HG02885 (cell line): ENCODE data around the gene BLOC1S1.

ENCODE experiments used
- ATAC-seq: cut with Tn5 transposase; IDR thresholded peaks from one replicate; pipeline ENCODE4 v1.9.1; 2021; ENCODE audit warnings: mild to moderate bottlenecking; ENCODE audit not compliant: unreplicated experiment, poor library complexity

Gene BLOC1S1

GRCh38 chr12:55724226-55724939 lies 8.5 kb downstream of the BLOC1S1 start:
- peak; percentile 27 for ATAC-seq

GRCh38 chr12:55724940-55725309 lies 9.1 kb downstream of the BLOC1S1 start:
- ATAC-seq: no peak

GRCh38 chr12:55725556-55725955 lies 9.7 kb downstream of the BLOC1S1 start:
- ATAC-seq: no peak

- no peak for ATAC-seq
These were observed 11.1 kb downstream of the BLOC1S1 start for GRCh38 chr12:55726971-55727370.

GRCh38 chr12:55727643-55728185 lies 11.9 kb downstream of the BLOC1S1 start:
- no peak for ATAC-seq

GRCh38 chr12:55728186-55728938 lies 12.5 kb downstream of the BLOC1S1 start:
- peak; percentile 19 for ATAC-seq

GRCh38 chr12:55728939-55729818 lies 13.3 kb downstream of the BLOC1S1 start, which contains the start of gene CD63:
CD63 (minus strand) TSS chr12:55729009; CDS start chr12:55728341, 668 bp downstream.
- peak; percentile 72 for ATAC-seq

- peak; percentile 48 for ATAC-seq
These were observed 14.3 kb downstream of the BLOC1S1 start for GRCh38 chr12:55729819-55730818.

GRCh38 chr12:55732288-55732687 lies 16.4 kb downstream of the BLOC1S1 start:
- no peak for ATAC-seq

GRCh38 chr12:55733021-55733555 lies 17.2 kb downstream of the BLOC1S1 start:
- no peak for ATAC-seq

GRCh38 chr12:55733858-55734257 lies 18.0 kb downstream of the BLOC1S1 start:
- no peak for ATAC-seq

- no peak for ATAC-seq
These were observed 18.7 kb downstream of the BLOC1S1 start for GRCh38 chr12:55734595-55734994.

- no peak for ATAC-seq
These were observed 20.2 kb downstream of the BLOC1S1 start for GRCh38 chr12:55736076-55736475.

- ATAC-seq: peak; percentile 43
These were observed 21.1 kb downstream of the BLOC1S1 start for GRCh38 chr12:55736780-55737580.

- ATAC-seq: no peak
These were observed 21.8 kb downstream of the BLOC1S1 start for GRCh38 chr12:55737581-55738122.

- peak; percentile 77 for ATAC-seq
These were observed 22.5 kb downstream of the BLOC1S1 start for GRCh38 chr12:55738123-55739024.

- no peak for ATAC-seq
These were observed 23.2 kb downstream of the BLOC1S1 start for GRCh38 chr12:55739025-55739378.
